Activated CD4-positive, alpha-beta T cell treated with anti-CD3 and anti-CD28 coated beads for 48 hours (primary cell): Measurements from ENCODE around the gene MAGT1.
"Not testable (repeated sequence)": the region's sequence is repeated elsewhere in the genome, so short reads cannot be mapped to it uniquely, and the experiment has no call there.

Experiments used
- DNase-seq: peaks from one replicate; pipeline ENCODE4 v3.0.0-alpha.2; 2020

The MAGT1 gene

GRCh38 chrX:77894921-77895886 lies at the start of gene MAGT1:
Gene MAGT1 (minus strand): TSS chrX:77895435. CDS start chrX:77895410, 25 bp downstream.
- DNase-seq, result peak; percentile 91

GRCh38 chrX:77945031-77945430 lies 49.8 kb upstream of the MAGT1 start:
- not testable (repeated sequence) for DNase-seq

GRCh38 chrX:77938083-77938680 lies 42.9 kb upstream of the MAGT1 start:
- DNase-seq, result no peak

GRCh38 chrX:77937291-77937690 lies 42.1 kb upstream of the MAGT1 start:
- no peak for DNase-seq

- no peak for DNase-seq
These were observed 41.1 kb upstream of the MAGT1 start for GRCh38 chrX:77936299-77936698.

- no peak for DNase-seq
These were observed 40.7 kb upstream of the MAGT1 start for GRCh38 chrX:77935886-77936285.

- no peak for DNase-seq
These were observed 35.3 kb upstream of the MAGT1 start for GRCh38 chrX:77930581-77930980.

- DNase-seq, result no peak
These were observed 30.5 kb upstream of the MAGT1 start for GRCh38 chrX:77925764-77926163.

- no peak for DNase-seq
These were observed 29.2 kb upstream of the MAGT1 start for GRCh38 chrX:77924320-77924859.

GRCh38 chrX:77922787-77923186 lies 27.6 kb upstream of the MAGT1 start:
- DNase-seq, result no peak

- not testable (repeated sequence) for DNase-seq
These were observed 24.1 kb upstream of the MAGT1 start for GRCh38 chrX:77919370-77919769.

GRCh38 chrX:77918568-77918967 lies 23.3 kb upstream of the MAGT1 start:
- no peak for DNase-seq

GRCh38 chrX:77917294-77917933 lies 22.2 kb upstream of the MAGT1 start:
- no peak for DNase-seq

GRCh38 chrX:77910108-77910840 lies 15.0 kb upstream of the MAGT1 start, which contains the start of gene ATP7A:
Gene ATP7A (plus strand): TSS chrX:77910693. CDS start chrX:77971642, 60,949 bp downstream.
- peak; percentile 93 for DNase-seq

- DNase-seq, result no peak
These were observed 6.3 kb upstream of the MAGT1 start for GRCh38 chrX:77901506-77901905.

- no peak for DNase-seq
These were observed 5.5 kb upstream of the MAGT1 start for GRCh38 chrX:77900688-77901087.

- DNase-seq, result peak; percentile 64
These were observed 4.0 kb upstream of the MAGT1 start, which contains the start of gene COX7B for GRCh38 chrX:77899081-77899828. Gene COX7B (plus strand): TSS chrX:77899468. CDS start chrX:77899554, 86 bp downstream.

- DNase-seq, result no peak
These were observed 1.5 kb downstream of the MAGT1 start for GRCh38 chrX:77893713-77894112.

- no peak for DNase-seq
These were observed 2.3 kb downstream of the MAGT1 start for GRCh38 chrX:77892887-77893286.

- not testable (repeated sequence) for DNase-seq
These were observed 13.8 kb downstream of the MAGT1 start for GRCh38 chrX:77881418-77881817.

GRCh38 chrX:77875372-77875771 lies 19.9 kb downstream of the MAGT1 start:
- no peak for DNase-seq

GRCh38 chrX:77831544-77831943 lies 63.7 kb downstream of the MAGT1 start:
- not testable (repeated sequence) for DNase-seq
